ENCODE data around the gene PGGHG. TPM values are rescaled to one million over a fixed set of nuclear protein-coding genes. Genes with fewer than 3 reads are reported as not detected.
"Not testable (repeated sequence)": the region's sequence is repeated elsewhere in the genome, so short reads cannot be mapped to it uniquely, and the experiment has no call there.

PGGHG gene
- total RNA-seq, 1 donor from 2014 or later: 32.5 TPM

DNA sequence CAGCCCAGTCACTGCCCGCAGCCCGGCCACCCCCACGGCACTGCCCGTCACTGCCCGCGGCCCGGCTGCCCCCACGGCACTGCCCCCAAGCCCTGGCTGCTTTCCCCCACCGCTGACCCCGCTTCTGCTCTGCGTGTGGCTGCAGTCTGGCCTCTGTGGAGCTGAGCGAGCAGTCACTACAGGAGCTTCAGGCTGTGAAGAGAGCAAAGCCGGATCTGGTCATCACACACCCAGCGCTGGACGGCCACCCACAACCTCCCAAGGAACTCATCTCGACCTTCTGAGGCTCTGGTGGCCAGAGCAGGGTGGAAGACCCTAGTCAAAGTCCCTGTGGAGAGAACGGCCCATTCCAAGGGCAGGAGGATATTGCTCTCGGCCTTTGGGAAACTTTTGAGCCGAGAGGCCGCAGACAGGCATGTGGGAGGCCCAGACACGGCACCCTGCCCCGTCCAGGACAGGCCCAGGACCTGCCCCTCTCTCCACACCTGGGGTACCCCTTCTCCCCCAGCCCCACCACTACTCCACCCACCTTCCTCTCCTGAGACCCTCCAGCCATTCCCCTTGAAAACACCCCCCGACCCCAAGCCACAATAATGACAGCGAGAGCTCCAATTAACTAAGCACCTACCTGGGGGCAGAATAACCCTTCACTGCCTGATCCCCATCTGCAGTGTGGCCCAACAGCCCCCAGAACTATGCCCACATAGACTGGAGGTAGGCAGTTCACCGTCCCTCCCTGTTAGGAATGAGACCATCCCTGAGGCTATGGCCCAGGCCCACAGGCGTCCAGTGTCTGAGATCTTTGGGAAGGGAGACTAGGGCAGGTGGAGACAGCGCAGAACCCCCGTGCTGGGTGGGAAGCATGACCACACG, 3.7 kb upstream of the PGGHG start:
- Mint-ChIP-seq H3K9me3 (no peaks in the 10 kb centered on the region), H3K27me3 (peaks cover 31% of the 10 kb centered on the region), H3K36me3 (no peaks in the 10 kb centered on the region), H3K4me1 (ENCODE audit: unreplicated experiment) (peaks cover 10% of the 10 kb centered on the region), H3K4me3 (no peak overlapping the region), H3K27ac (no peak overlapping the region)
- TF ChIP-seq, protein P1, sequence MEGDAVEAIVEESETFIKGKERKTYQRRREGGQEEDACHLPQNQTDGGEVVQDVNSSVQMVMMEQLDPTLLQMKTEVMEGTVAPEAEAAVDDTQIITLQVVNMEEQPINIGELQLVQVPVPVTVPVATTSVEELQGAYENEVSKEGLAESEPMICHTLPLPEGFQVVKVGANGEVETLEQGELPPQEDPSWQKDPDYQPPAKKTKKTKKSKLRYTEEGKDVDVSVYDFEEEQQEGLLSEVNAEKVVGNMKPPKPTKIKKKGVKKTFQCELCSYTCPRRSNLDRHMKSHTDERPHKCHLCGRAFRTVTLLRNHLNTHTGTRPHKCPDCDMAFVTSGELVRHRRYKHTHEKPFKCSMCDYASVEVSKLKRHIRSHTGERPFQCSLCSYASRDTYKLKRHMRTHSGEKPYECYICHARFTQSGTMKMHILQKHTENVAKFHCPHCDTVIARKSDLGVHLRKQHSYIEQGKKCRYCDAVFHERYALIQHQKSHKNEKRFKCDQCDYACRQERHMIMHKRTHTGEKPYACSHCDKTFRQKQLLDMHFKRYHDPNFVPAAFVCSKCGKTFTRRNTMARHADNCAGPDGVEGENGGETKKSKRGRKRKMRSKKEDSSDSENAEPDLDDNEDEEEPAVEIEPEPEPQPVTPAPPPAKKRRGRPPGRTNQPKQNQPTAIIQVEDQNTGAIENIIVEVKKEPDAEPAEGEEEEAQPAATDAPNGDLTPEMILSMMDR (conservative IDR thresholded peaks at IDR 0.05): no peak
- DNase-seq (ENCODE audit: extremely low spot score, unreplicated experiment): no peak

DNA sequence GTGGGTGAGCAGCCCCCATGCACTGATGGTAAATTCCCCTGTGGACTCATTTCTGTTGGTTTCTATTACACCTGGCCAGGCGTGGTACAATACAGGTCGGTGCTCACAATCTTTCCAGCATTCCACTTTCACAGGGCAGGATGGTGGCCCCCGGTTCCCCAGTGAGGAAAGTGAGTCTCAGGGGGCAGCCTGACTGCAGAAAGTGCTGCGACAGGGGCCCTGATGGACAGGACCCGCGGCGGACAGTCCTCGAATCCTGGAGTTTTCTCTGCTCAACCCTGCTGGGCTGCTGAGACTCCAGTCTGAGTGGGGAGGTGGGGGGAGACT, 3.1 kb upstream of the PGGHG start:
- Mint-ChIP-seq H3K9me3 (no peaks in the 10 kb centered on the region), H3K27me3 (peaks cover 31% of the 10 kb centered on the region), H3K4me1 (ENCODE audit: unreplicated experiment) (peaks cover 10% of the 10 kb centered on the region), H3K4me3 (no peak overlapping the region), H3K27ac (no peak overlapping the region), H3K36me3 (no peaks in the 10 kb centered on the region)
- TF ChIP-seq, protein P1 (conservative IDR thresholded peaks at IDR 0.05): no peak
- DNase-seq (ENCODE audit: extremely low spot score, unreplicated experiment): peak; percentile 66

DNA sequence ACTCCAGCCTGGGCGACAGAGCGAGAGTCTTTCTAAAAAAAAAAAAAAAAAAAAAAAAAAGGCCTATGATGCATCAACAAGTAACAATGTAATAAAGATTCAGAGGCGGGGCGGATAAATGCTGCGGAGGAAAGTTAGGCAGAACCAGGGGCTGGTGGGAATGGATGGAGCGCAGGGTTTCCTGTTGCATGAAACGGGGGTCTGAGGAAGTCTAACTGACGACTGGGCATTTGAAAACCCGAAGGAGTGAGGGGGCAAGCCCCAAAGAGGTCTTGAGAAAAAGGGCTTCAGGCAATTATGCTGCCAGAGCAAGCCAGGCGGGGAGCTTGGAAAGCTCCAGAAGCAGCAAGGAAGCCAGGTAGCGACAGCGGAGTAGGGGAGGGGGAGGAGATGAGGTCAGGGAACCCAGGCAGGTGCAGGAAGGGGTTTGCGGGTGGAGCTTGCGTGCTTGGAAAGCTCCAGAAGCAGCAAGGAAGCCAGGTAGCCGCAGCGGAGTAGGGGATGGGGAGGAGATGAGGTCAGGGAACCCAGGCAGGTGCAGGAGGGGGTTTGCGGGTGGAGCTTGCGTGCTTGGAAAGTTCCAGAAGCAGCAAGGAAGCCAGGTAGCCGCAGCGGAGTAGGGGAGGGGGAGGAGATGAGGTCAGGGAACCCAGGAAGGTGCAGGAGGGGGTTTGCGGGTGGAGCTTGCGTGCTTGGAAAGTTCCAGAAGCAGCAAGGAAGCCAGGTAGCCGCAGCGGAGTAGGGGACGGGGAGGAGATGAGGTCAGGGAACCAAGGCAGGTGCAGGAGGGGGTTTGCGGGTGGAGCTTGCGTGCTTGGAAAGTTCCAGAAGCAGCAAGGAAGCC, 1.7 kb upstream of the PGGHG start:
- Mint-ChIP-seq H3K27me3 (peaks cover 27% of the 10 kb centered on the region), H3K27ac (peak overlapping the region; percentile 53), H3K4me3 (peak overlapping the region; percentile 78)
- H3K36me3 Mint-ChIP-seq; H3K4me1 Mint-ChIP-seq (ENCODE audit: unreplicated experiment); H3K9me3 Mint-ChIP-seq: not testable (repeated sequence)
- peak; percentile 55 for DNase-seq (ENCODE audit: extremely low spot score, unreplicated experiment)

DNA sequence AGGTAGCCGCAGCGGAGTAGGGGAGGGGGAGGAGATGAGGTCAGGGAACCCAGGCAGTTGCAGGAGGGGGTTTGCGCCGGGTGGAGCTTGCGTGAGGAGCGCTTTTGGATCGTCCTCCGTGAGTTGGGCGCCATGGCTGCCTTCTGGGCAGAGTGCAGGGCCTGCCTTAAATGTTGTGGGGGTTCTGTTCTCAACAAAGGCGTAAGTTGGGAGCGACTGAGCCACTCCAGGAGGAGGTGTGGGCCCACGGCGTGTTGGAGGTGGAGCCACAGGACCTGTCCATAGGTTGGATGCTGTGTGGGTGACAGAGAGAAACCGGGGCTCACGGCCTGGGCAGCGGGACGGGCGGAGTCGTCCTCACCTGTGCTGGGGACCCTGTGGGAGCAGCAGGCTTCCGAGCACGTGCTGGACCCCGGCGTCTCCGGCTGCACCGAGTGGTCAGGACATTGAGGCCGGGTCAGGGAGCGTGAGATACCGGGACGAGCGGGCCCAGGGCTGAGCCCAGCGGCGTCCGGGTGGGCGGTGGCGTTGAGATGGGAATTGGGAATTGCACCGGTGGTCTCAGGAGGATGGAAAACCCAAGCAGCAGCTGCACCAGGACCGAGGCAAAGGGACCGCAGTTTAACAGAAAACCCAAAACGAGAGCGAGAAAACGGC, 977 bp upstream of the PGGHG start:
- DNase-seq (ENCODE audit: extremely low spot score, unreplicated experiment): peak; percentile 68
- peak overlapping the region; percentile 84 for H3K4me3 Mint-ChIP-seq
- peaks cover 20% of the 10 kb centered on the region for H3K27me3 Mint-ChIP-seq
- H3K36me3 Mint-ChIP-seq: peaks cover 3% of the 10 kb centered on the region
- peaks cover 5% of the 10 kb centered on the region for H3K4me1 Mint-ChIP-seq (ENCODE audit: unreplicated experiment)
- no peak overlapping the region for H3K27ac Mint-ChIP-seq
- TF ChIP-seq, protein P1 (conservative IDR thresholded peaks at IDR 0.05): no peak
- no peaks in the 10 kb centered on the region for H3K9me3 Mint-ChIP-seq

DNA sequence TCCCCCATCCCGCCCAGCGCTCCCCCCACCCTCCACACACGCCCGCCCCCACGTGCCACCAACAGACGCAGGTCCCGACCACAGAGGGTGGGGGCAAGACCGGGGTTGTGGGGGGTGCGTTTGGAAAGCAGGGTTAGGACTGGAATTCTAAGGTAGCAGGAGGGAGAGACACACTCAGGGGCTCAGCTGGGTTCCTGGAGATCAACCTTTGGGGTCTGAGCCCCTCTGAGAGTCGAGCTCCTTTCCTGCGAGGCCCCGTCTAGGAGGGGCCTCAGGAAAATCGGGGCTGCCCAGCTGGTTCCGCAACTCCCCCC, 429 bp downstream of the PGGHG start:
- peak overlapping the region; percentile 69 for H3K4me3 Mint-ChIP-seq
- peaks cover 3% of the 10 kb centered on the region for H3K4me1 Mint-ChIP-seq (ENCODE audit: unreplicated experiment)
- peaks cover 3% of the 10 kb centered on the region for H3K36me3 Mint-ChIP-seq
- H3K27ac Mint-ChIP-seq: no peak overlapping the region
- peaks cover 16% of the 10 kb centered on the region for H3K27me3 Mint-ChIP-seq
- no peaks in the 10 kb centered on the region for H3K9me3 Mint-ChIP-seq
- TF ChIP-seq, protein P1 (conservative IDR thresholded peaks at IDR 0.05): no peak
- DNase-seq (ENCODE audit: extremely low spot score, unreplicated experiment): no peak

All from type B pancreatic cell (in vitro differentiated cells).